PC-3 (cell line): Measurements from ENCODE around the gene SV2C.

Experiments used
- CTCF ChIP-seq: fragments of 300-600 bp; sonication (generic); conservative IDR thresholded peaks from 2 replicates; pipeline ENCODE4 v1.5.1; 2017; ENCODE audit warnings: antibody characterized with exemption, low read depth, mild to moderate bottlenecking, low read length
- EZH2phosphoT487 ChIP-seq: fragments of 300-600 bp; sonication (generic); IDR thresholded peaks from 2 replicates; pipeline ENCODE4 v1.6.1; 2018; ENCODE audit warnings: mild to moderate bottlenecking, antibody characterized with exemption, low read length, borderline replicate concordance

GRCh38 chr5:76379316-76379715 lies 296.1 kb downstream of the SV2C start:
- TF ChIP-seq CTCF = no peak
- TF ChIP-seq EZH2phosphoT487 = no peak
